Activated CD4-positive, alpha-beta T cell treated with anti-CD3 and anti-CD28 coated beads for 24 hours (primary cell): ENCODE data around the gene CSMD2.
A peak's percentile ranks its signal among the peaks of the same experiment; 100 is the strongest.
"Not testable (repeated sequence)": the region's sequence is repeated elsewhere in the genome, so short reads cannot be mapped to it uniquely, and the experiment has no call there.

ENCODE experiments used
- DNase-seq, 2 donors: peaks; one replicate each; pipeline ENCODE4 v3.0.0-alpha.2; 2020; ENCODE audit warnings: low read depth in 2 of 2

The CSMD2 gene

GRCh38 chr1:34052565-34052964 lies 112.5 kb downstream of the CSMD2 start:
- DNase-seq = no peak

GRCh38 chr1:34050709-34051485 lies 114.1 kb downstream of the CSMD2 start:
- DNase-seq = no peak

GRCh38 chr1:34049994-34050393 lies 115.0 kb downstream of the CSMD2 start:
- no peak for DNase-seq

GRCh38 chr1:34049477-34049876 lies 115.6 kb downstream of the CSMD2 start:
- DNase-seq = no peak

- DNase-seq = no peak
Measured at GRCh38 chr1:34037856-34038255, 127.2 kb downstream of the CSMD2 start.

GRCh38 chr1:34037109-34037508 lies 127.9 kb downstream of the CSMD2 start:
- DNase-seq = no peak

- no peak for DNase-seq
Measured at GRCh38 chr1:34034036-34034435, 131.0 kb downstream of the CSMD2 start.

- DNase-seq = no peak
Measured at GRCh38 chr1:34029954-34030353, 135.1 kb downstream of the CSMD2 start.

- no peak for DNase-seq
Measured at GRCh38 chr1:34029515-34029914, 135.5 kb downstream of the CSMD2 start.

- no peak for DNase-seq
Measured at GRCh38 chr1:34028381-34029055, 136.5 kb downstream of the CSMD2 start.

- no peak for DNase-seq
Measured at GRCh38 chr1:34025675-34026074, 139.4 kb downstream of the CSMD2 start.

GRCh38 chr1:34024485-34024884 lies 140.5 kb downstream of the CSMD2 start:
- DNase-seq = no peak

- DNase-seq = no peak
Measured at GRCh38 chr1:34019741-34020552, 145.1 kb downstream of the CSMD2 start.

- DNase-seq = no peak
Measured at GRCh38 chr1:34018285-34018684, 146.7 kb downstream of the CSMD2 start.

- DNase-seq = not testable (repeated sequence)
Measured at GRCh38 chr1:34016281-34016680, 148.7 kb downstream of the CSMD2 start.

GRCh38 chr1:34013958-34014737 lies 150.9 kb downstream of the CSMD2 start:
- DNase-seq = peak in 1 of 2 donors; percentile 1

- no peak for DNase-seq
Measured at GRCh38 chr1:34013136-34013535, 151.9 kb downstream of the CSMD2 start.

- no peak for DNase-seq
Measured at GRCh38 chr1:34009340-34009985, 155.6 kb downstream of the CSMD2 start.

- no peak for DNase-seq
Measured at GRCh38 chr1:34007760-34008159, 157.3 kb downstream of the CSMD2 start.

GRCh38 chr1:34005309-34005708 lies 159.7 kb downstream of the CSMD2 start:
- DNase-seq = no peak

GRCh38 chr1:34002810-34003209 lies 162.2 kb downstream of the CSMD2 start:
- no peak for DNase-seq
